ENCODE results near the gene ZNF792. TPM values are rescaled to one million over a fixed set of nuclear protein-coding genes. Genes with fewer than 3 reads are reported as not detected.
"Not testable (repeated sequence)": the region's sequence is repeated elsewhere in the genome, so short reads cannot be mapped to it uniquely, and the experiment has no call there.

Gene ZNF792
- polyA plus RNA-seq, 1 experiment = 4.0 TPM

GRCh38 chr19:35000338-35000646, 36.3 kb upstream of the ZNF792 start:
- Histone ChIP-seq H3K9me3 (ENCODE audit: control insufficient read depth, insufficient read depth, low read length) (peaks cover under 1% of the 10 kb centered on the region), H3K4me3 (ENCODE audit: low read depth, low read length) (peak overlapping the region; percentile 79), H3K27ac (ENCODE audit: low read depth, low read length) (no peak overlapping the region), H3K27me3 (ENCODE audit: control insufficient read depth, insufficient read depth, low read length) (no peaks in the 10 kb centered on the region)
- TF ChIP-seq CTCF (IDR thresholded peaks at IDR 0.05; ENCODE audit: low read depth, low read length) = no peak
- no peak for DNase-seq (ENCODE audit: low read depth, low spot score)
- POLR2A ChIA-PET = interaction anchor here (0.6 kb wide), 1 partner anchor 762 kb away, joined by 3 read pairs; no protein-coding TSS in a partner anchor
- CTCF ChIA-PET = interaction anchor here (1.1 to 1.3 kb wide), 2 partner anchors 27 to 66 kb away, joined by 5 to 6 read pairs; no protein-coding TSS in a partner anchor

GRCh38 chr19:34999498-35000337, 35.7 kb upstream of the ZNF792 start, which contains the start of gene GRAMD1A:
Gene GRAMD1A (plus strand): TSS chr19:35000323. CDS start chr19:35000479, 156 bp downstream.
- Histone ChIP-seq H3K27ac (ENCODE audit: low read depth, low read length) (peak within 1 kb of the TSS; percentile 98), H3K27me3 (ENCODE audit: control insufficient read depth, insufficient read depth, low read length) (no peaks in the 10 kb centered on the region), H3K9me3 (ENCODE audit: control insufficient read depth, insufficient read depth, low read length) (peaks cover 6% of the 10 kb centered on the region), H3K4me3 (ENCODE audit: low read depth, low read length) (peak within 1 kb of the TSS; percentile 79)
- ChIA-PET POLR2A (interaction anchor here (0.5 to 0.6 kb wide), 3 partner anchors 173 to 1070 kb away, joined by 3 read pairs; no protein-coding TSS in a partner anchor), CTCF (interaction anchor here (1.1 kb wide), 1 partner anchor 27 kb away, joined by 6 read pairs; no protein-coding TSS in a partner anchor)
- peak; percentile 58 for DNase-seq (ENCODE audit: low read depth, low spot score)
- TF ChIP-seq CTCF (IDR thresholded peaks at IDR 0.05; ENCODE audit: low read depth, low read length) = no peak

GRCh38 chr19:34998777-34999497, 34.9 kb upstream of the ZNF792 start:
- ChIA-PET POLR2A (interaction anchor here (0.5 to 0.6 kb wide), 2 partner anchors 173 to 1071 kb away, joined by 3 read pairs; no protein-coding TSS in a partner anchor), CTCF (no interaction called here)
- peak overlapping the region; percentile 98 for H3K27ac ChIP-seq (ENCODE audit: low read depth, low read length)
- H3K27me3 ChIP-seq (ENCODE audit: control insufficient read depth, insufficient read depth, low read length) = no peaks in the 10 kb centered on the region
- peaks cover 8% of the 10 kb centered on the region for H3K9me3 ChIP-seq (ENCODE audit: control insufficient read depth, insufficient read depth, low read length)
- TF ChIP-seq CTCF (IDR thresholded peaks at IDR 0.05; ENCODE audit: low read depth, low read length) = no peak
- H3K4me3 ChIP-seq (ENCODE audit: low read depth, low read length) = peak overlapping the region; percentile 79
- DNase-seq (ENCODE audit: low read depth, low spot score) = no peak

- H3K27ac ChIP-seq (ENCODE audit: low read depth, low read length); H3K4me3 ChIP-seq (ENCODE audit: low read depth, low read length); DNase-seq (ENCODE audit: low read depth, low spot score); POLR2A ChIA-PET; CTCF ChIA-PET; H3K9me3 ChIP-seq (ENCODE audit: control insufficient read depth, insufficient read depth, low read length); H3K27me3 ChIP-seq (ENCODE audit: control insufficient read depth, insufficient read depth, low read length): not testable (repeated sequence)
Observed at GRCh38 chr19:34998224-34998623, 34.2 kb upstream of the ZNF792 start.

- ChIA-PET CTCF (interaction anchor here (0.7 to 0.8 kb wide), 3 partner anchors 15 to 24 kb away, joined by 3 read pairs; no protein-coding TSS in a partner anchor), POLR2A (no interaction called here)
- Histone ChIP-seq H3K4me3 (ENCODE audit: low read depth, low read length) (no peak overlapping the region), H3K27me3 (ENCODE audit: control insufficient read depth, insufficient read depth, low read length) (no peaks in the 10 kb centered on the region), H3K9me3 (ENCODE audit: control insufficient read depth, insufficient read depth, low read length) (peaks cover 8% of the 10 kb centered on the region), H3K27ac (ENCODE audit: low read depth, low read length) (no peak overlapping the region)
- no peak for DNase-seq (ENCODE audit: low read depth, low spot score)
- no peak for TF ChIP-seq CTCF (IDR thresholded peaks at IDR 0.05; ENCODE audit: low read depth, low read length)
Observed at GRCh38 chr19:34997071-34997617, 33.1 kb upstream of the ZNF792 start.

All from AG04450 (cell line).